Adrenal gland (tissue), 12 donors: ENCODE results near the gene TRPM5. TPM values are rescaled to one million over a fixed set of nuclear protein-coding genes. Genes with fewer than 3 reads are reported as not detected.

Experiments used
- DNase-seq, 7 donors: peaks; one replicate each; pipeline ENCODE4 v3.0.0-alpha.2; 2019 to 2020
- H3K27ac ChIP-seq, 5 donors: fragments of 200-600 bp; sonication (generic) in 4 of 5; 1 replicate in 3 of 5; 2 replicates in 2 of 5; pipeline versions ENCODE4 v1.5.1 to v1.8.0; 2016 to 2020; ENCODE audit warnings: mild to moderate bottlenecking in 1 of 5
- H3K27me3 ChIP-seq: fragments of 200-600 bp; 2 replicates; pipeline ENCODE4 v1.8.0; 2021
- H3K36me3 ChIP-seq, 2 donors: fragments of 200-600 bp; replicated peaks in 1 of 2; 1 replicate in 1 of 2; 2 replicates in 1 of 2; pipeline versions ENCODE4 v1.5.1 to v1.8.0; 2018 to 2022
- H3K4me1 ChIP-seq, 2 donors: fragments of 200-600 bp; replicated peaks in 1 of 2; 1 replicate in 1 of 2; 2 replicates in 1 of 2; pipeline versions ENCODE4 v1.5.1 to v1.8.0; 2018 to 2021
- H3K4me3 ChIP-seq, 4 donors: fragments of 200-600 bp; sonication (generic) in 3 of 4; one replicate each; pipeline ENCODE4 v1.5.1; 2016 to 2018
- H3K9me3 ChIP-seq, 3 donors: fragments of 200-600 bp; sonication (generic) in 1 of 3; replicated peaks in 1 of 3; 1 replicate in 2 of 3; 2 replicates in 1 of 3; pipeline versions ENCODE4 v1.5.1 to v1.8.0; 2016 to 2021
- CTCF ChIP-seq, 6 experiments: fragments of 450-650 bp in 4 of 6; fragments of 200-600 bp in 2 of 6; sonication (generic) in 1 of 6; IDR thresholded peaks; 1 replicate in 5 of 6; 2 replicates in 1 of 6; pipeline versions ENCODE4 v1.5.1 to v1.8.0; 2016 to 2021; ENCODE audit warnings: antibody characterized with exemption in 6 of 6, mild to moderate bottlenecking in 2 of 6, moderate library complexity in 1 of 6
- POLR2A ChIP-seq, 2 donors: fragments of 450-650 bp; IDR thresholded peaks; one replicate each; pipeline ENCODE4 v1.6.1; 2017; ENCODE audit warnings: antibody characterized with exemption in 2 of 2, mild to moderate bottlenecking in 2 of 2, moderate library complexity in 1 of 2
- WGBS, 4 donors: extraction: QIAGEN DNeasy Blood & Tissue Kit in 2 of 4; methylation state at CpG; one replicate each; pipeline versions ENCODE4 v1.1.5 to v1.1.7; 2013 to 2017; 5-methylcytosine and 5-hydroxymethylcytosine counted together
- intact Hi-C, 2 donors: fragments of 100-400 bp; cut with DNase I; formaldehyde crosslinking; loops; one replicate each; pipeline versions ENCODE4 v1.14.1 to v1.15.0; 2022 to 2023
- polyA plus RNA-seq, 3 donors: library from polyadenylated mRNA; stranded (reverse); fragments of 200-250 nt in 2 of 3; fragments of 350-450 nt in 1 of 3; fragmentation: Illumina TruSeq in 1 of 3; extraction: RNeasy Lipid Tissue Mini Kit (QIAGEN cat#74804) in 1 of 3; gene quantifications; one replicate each; pipeline ENCODE4 v1.2.3, GENCODE V29; 2013 to 2014
- total RNA-seq, 9 donors: library from RNA; depleted of rRNA in 4 of 9; stranded (reverse); fragments of >200 nt in 4 of 9; fragments of 120-200 nt in 1 of 9; fragmentation: NEBNext Ultra II Directional in 1 of 9; extraction: Animal tissue kit (Norgen Biotek cat#: 25700) in 1 of 9; gene quantifications; one replicate each; pipeline versions ENCODE4 v1.1.0 to v1.2.4, GENCODE V29; 2013 to 2023
- donor health status: healthy with polysubstance abuse.
- donor health status: Bipolar disorder and iron deficiency.
- donor health status: DM: yes; HTN: yes; CAD: no.
- donor health status: DM: no; HTN: no; CAD: no.
- donor health status: DM: no; HTN: no; CAD: no.
- donor health status: DM: yes; HTN: yes; CAD: no.

Gene TRPM5
- total and polyA plus RNA-seq, 12 donors: 0.11 to 7.4 (median 0.97) TPM; not detected in 1

DNA sequence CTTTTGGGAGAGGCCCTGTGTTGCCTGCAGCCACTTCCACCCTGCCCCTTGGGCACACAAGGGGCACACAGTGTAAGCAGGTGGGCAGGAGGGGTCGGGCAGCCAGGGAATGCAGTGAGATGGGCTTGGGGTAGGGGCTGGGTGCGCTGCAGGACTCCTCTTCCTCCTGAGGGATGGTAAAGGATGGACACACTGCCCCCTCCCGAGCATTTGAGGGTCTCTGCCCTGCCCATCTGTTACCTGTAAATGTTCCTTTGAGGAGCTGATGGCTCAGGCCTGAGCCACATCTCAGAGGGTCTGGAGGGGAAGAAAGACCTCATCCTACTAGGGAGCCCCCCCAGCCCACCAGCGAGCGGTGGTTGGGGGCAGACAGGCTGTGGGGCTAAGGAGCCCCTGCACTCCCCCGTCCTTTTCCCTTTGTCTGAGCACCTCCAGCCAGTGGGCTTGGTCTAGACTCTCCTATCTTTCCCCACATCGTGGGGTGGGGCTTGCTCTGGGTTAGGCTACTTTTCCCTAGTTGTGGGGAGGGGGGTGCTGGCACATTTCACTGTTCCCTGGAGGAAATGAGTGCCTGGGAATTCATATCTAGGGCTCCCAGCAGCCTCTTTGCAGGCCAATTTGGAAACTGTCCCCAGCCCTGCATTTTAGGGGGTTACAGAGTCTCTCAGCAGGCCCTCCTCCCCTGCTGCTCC, 45.5 kb downstream of the TRPM5 start:
- intact Hi-C loops: no loop called here

DNA sequence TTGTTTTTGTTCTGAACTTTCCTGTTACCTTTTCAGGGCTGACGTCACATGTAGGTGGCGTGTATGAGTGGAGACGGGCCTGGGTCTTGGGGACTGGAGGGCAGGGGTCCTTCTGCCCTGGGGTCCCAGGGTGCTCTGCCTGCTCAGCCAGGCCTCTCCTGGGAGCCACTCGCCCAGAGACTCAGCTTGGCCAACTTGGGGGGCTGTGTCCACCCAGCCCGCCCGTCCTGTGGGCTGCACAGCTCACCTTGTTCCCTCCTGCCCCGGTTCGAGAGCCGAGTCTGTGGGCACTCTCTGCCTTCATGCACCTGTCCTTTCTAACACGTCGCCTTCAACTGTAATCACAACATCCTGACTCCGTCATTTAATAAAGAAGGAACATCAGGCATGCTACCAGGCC, 47.3 kb downstream of the TRPM5 start:
- Histone ChIP-seq H3K27ac (no peak overlapping the region), H3K36me3 (peaks cover 0 to 66% of the 10 kb centered on the region in 2 donors), H3K27me3 (no peaks in the 10 kb centered on the region), H3K4me1 (peaks cover 19 to 20% of the 10 kb centered on the region in 2 donors), H3K4me3 (no peak overlapping the region), H3K9me3 (no peaks in the 10 kb centered on the region)
- 93 to 96% (median 95%) methylated on average over 8 to 12 of the region's 12 CpGs for WGBS, 4 donors
- intact Hi-C loops: no loop called here
- DNase-seq: no peak
- TF ChIP-seq POLR2A (IDR thresholded peaks at IDR 0.05) (no peak), CTCF (IDR thresholded peaks at IDR 0.05) (no peak)

More for the DNA sequence above, 45.5 kb downstream of the TRPM5 start:
- Histone ChIP-seq H3K27ac (peak overlapping the region; percentile 91 to 100 (median 98)), H3K27me3 (no peaks in the 10 kb centered on the region), H3K4me1 (peaks cover 19 to 22% of the 10 kb centered on the region in 2 donors), H3K36me3 (peaks cover 0 to 68% of the 10 kb centered on the region in 2 donors), H3K4me3 (peak overlapping the region in 1 of 4 donors; percentile 94), H3K9me3 (no peaks in the 10 kb centered on the region)
- DNase-seq: no peak
- no peak for TF ChIP-seq CTCF (IDR thresholded peaks at IDR 0.05)
- no peak for TF ChIP-seq POLR2A (IDR thresholded peaks at IDR 0.05)
- WGBS, 4 donors: 50 to 66% (median 61%) methylated on average over 4 to 7 of the region's 7 CpGs

DNA sequence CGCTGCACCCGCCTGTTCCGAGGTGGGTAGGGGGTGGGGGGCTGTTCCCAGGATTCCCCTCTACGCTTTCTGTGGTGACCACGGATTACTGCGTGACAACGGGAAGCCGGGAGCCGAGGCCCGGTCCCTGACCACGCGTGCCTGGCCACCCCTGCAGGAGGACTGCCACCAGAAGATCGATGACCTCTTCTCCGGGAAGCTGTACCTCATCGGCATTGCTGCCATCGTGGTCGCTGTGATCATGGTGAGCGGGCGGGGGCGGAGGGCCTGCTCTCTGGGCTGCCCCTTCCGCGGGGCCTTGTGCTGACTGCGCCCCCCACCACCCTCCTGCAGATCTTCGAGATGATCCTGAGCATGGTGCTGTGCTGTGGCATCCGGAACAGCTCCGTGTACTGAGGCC, 47.8 kb downstream of the TRPM5 start:
- Histone ChIP-seq H3K9me3 (no peaks in the 10 kb centered on the region), H3K4me3 (no peak overlapping the region), H3K4me1 (peaks cover 13 to 15% of the 10 kb centered on the region in 2 donors), H3K27ac (no peak overlapping the region), H3K27me3 (no peaks in the 10 kb centered on the region), H3K36me3 (peaks cover 0 to 71% of the 10 kb centered on the region in 2 donors)
- TF ChIP-seq POLR2A (IDR thresholded peaks at IDR 0.05) (no peak), CTCF (IDR thresholded peaks at IDR 0.05) (no peak)
- no peak for DNase-seq
- intact Hi-C loops: no loop called here
- 87 to 92% (median 89%) methylated on average over 19 to 26 of the region's 26 CpGs for WGBS, 4 donors

DNA sequence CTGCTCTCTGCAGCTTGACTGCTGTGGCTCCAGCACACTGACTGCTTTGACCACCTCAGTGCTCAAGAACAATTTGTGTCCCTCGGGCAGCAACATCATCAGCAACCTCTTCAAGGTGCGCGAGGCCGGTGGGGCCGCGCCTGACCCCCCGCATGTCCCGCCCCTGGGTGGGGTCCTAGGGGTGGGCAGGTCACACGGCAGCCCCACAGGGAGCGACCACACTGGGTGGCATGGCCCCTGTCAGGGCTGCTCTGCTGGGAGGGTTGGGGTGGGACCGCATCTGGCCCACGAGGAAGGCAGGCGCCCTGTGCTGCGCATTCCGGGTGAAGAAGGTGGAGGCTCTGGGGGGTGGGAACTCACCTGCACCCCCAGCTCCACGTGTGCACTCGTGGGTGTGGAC, 48.5 kb downstream of the TRPM5 start:
- Histone ChIP-seq H3K27me3 (no peaks in the 10 kb centered on the region), H3K36me3 (peaks cover 0 to 75% of the 10 kb centered on the region in 2 donors), H3K9me3 (no peaks in the 10 kb centered on the region), H3K4me3 (no peak overlapping the region), H3K4me1 (peaks cover 8 to 10% of the 10 kb centered on the region in 2 donors), H3K27ac (no peak overlapping the region)
- TF ChIP-seq POLR2A (IDR thresholded peaks at IDR 0.05): no peak
- no peak for TF ChIP-seq CTCF (IDR thresholded peaks at IDR 0.05)
- DNase-seq: no peak
- intact Hi-C loops: no loop called here
- WGBS, 4 donors: 85 to 92% (median 91%) methylated on average over 5 to 17 of the region's 17 CpGs; no CpG with 5 or more reads in 1 of the 4 donors
